Right cardiac atrium (tissue), 5 donors: ENCODE results near the gene UBE2O. TPM values are rescaled to one million over a fixed set of nuclear protein-coding genes. Genes with fewer than 3 reads are reported as not detected.

Source experiments
- ATAC-seq, 2 donors: fragments of 200-7000 bp; cut with Tn5 transposase; one replicate each; pipeline versions ENCODE4 v1.8.0 to v1.9.1; 2020; ENCODE audit warnings: moderate library complexity in 2 of 2, mild to moderate bottlenecking in 1 of 2
- DNase-seq, 3 donors: peaks; one replicate each; pipeline ENCODE4 v3.0.0-alpha.2; 2020
- H3K27ac ChIP-seq: one replicate; pipeline ENCODE4 v1.5.1; 2013; ENCODE audit warnings: mild to moderate bottlenecking, low read length, control low read depth, moderate library complexity
- H3K27me3 ChIP-seq: one replicate; pipeline ENCODE4 v1.6.1; 2013; ENCODE audit not compliant: control insufficient read depth, insufficient read depth
- H3K4me1 ChIP-seq: one replicate; pipeline ENCODE4 v1.6.1; 2013; ENCODE audit warnings: low read length; ENCODE audit not compliant: control insufficient read depth, insufficient read depth
- H3K4me3 ChIP-seq: one replicate; pipeline ENCODE4 v1.5.1; 2013; ENCODE audit warnings: low read length, control low read depth
- H3K9me3 ChIP-seq: one replicate; pipeline ENCODE4 v1.6.1; 2013; ENCODE audit warnings: low read length; ENCODE audit not compliant: control insufficient read depth
- WGBS: extraction: QIAGEN DNeasy Blood & Tissue Kit; methylation state at CpG from one replicate; pipeline ENCODE4 v1.1.7; 2013; 5-methylcytosine and 5-hydroxymethylcytosine counted together
- intact Hi-C, 4 donors: fragments of 100-400 bp; cut with DNase I; formaldehyde crosslinking; loops; one replicate each; pipeline versions ENCODE4 v1.11.0 to v1.14.0; 2022 to 2023
- polyA plus RNA-seq: library from polyadenylated mRNA; stranded (reverse); fragments of 200-250 nt; gene quantifications from one replicate; pipeline ENCODE4 v1.2.3, GENCODE V29; 2013
- total RNA-seq, 4 donors: library from RNA; stranded (reverse); fragmentation: NEBNext Ultra II Directional; extraction: Animal tissue kit (Norgen Biotek cat#: 25700); gene quantifications; one replicate each; pipeline ENCODE4 v1.2.1, GENCODE V29; 2021
- donor health status: healthy with polysubstance abuse.
- donor health status: DM: no; HTN: yes; CAD: no.
- donor health status: DM: no; HTN: no; CAD: no.
- donor health status: DM: no; HTN: yes; CAD: no; lungs with severe emphysema.
- donor health status: DM: yes; HTN: yes; CAD: no.

The UBE2O gene
- total and polyA plus RNA-seq, 5 donors, result 23.0 to 37.3 (median 33.9) TPM

DNA sequence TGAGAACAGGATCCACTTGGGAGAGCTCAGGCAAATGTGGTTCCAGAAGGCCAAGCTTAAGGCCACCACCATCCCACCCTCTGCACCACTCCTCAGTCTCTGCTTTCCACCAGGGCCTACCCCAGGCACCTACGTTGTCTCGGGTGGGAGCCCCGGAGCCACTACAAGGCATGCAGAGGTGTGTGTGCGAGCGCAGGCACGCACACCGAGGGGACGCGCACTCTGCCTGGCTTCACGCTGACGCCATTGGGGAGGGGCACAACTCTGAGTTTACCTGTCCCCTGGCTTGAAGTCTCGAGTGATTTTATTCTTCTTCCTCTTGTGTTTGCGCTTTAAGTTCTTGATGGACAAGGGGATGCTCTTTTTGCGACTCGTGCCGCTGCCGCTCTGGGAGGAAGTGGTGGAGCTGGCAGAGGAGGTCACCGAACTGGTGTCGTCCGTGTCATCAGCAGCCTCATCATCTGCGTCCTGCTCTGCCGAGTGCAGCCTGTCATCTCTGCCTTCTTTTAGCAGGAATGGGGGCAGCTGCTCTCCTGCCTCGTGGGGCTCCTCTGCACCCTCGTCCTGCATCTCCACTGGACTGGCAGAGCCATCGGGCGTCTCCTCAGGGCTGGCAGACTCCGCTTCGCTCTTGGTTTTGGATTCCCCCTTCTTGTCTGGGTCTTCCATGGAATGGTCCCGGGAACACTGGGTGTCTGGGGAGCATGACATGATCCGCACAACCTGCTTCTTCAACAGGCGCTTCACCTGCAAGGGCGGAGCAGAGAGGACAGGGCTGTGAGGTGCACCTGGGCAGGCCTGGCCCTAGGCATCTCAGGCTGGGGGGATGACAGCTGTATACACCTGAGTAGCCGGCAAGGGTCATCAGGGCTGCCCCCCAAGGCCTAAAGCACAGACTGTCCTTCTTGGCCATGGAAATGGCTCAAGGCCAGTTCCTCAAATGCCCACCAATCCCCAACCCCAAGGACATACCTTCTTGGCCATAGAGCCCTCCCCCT, 53.5 kb downstream of the UBE2O start:
- Histone ChIP-seq H3K4me1 (no peaks in the 10 kb centered on the region), H3K27ac (no peak overlapping the region), H3K27me3 (no peaks in the 10 kb centered on the region), H3K9me3 (no peaks in the 10 kb centered on the region), H3K4me3 (no peak overlapping the region)
- ATAC-seq (no peak), DNase-seq (peak in 1 of 3 donors; percentile 52)
- 89% methylated on average over 33 of the region's 33 CpGs for WGBS
- intact Hi-C loops, result loop anchor here (5.0 to 10.0 kb wide), 3 partner anchors 55 to 97 kb away; partner anchors contain the start of genes QRICH2 (in 2 of the 4) and UBE2O (in 1 of the 4)

DNA sequence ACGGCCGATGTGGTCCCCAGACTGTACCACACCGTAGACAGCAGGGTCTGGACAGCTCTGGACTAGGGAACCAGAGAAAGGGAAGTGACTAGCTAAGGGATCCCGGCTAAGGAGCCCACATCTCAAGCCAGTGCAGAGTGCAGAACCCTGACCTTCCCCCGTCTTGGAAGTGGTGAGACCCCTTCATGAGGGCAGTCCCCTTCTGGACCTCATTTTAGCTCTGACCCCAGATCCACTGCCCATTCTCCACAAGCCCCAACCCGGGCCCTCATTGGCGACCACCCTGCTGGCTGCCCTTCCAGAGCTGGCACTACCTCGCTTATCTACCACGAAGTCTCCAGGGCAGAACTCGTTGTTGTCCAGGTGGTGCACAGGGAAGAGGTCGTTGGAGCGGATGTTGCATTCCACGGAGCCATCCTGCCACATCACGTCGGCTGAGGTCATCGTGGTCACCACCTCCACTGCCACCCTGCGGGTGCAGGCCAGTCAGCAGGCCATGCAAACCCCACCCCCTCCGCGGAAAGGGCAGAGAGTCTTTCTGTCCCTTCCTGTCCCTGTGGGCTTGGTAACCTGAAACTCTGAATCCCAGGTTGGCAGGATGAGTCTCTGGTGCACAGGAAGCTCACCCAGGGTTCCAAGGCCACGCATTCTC, 54.3 kb downstream of the UBE2O start:
- H3K9me3 ChIP-seq, result no peaks in the 10 kb centered on the region
- no peak overlapping the region for H3K4me3 ChIP-seq
- H3K4me1 ChIP-seq, result no peaks in the 10 kb centered on the region
- no peaks in the 10 kb centered on the region for H3K27me3 ChIP-seq
- ATAC-seq (peak; percentile 5 to 6), DNase-seq (peak in 1 of 3 donors; percentile 44)
- intact Hi-C loops, result loop anchor here (5.0 kb wide), 2 partner anchors 91 to 96 kb away; partner anchors contain the start of gene QRICH2 (in 2 of the 4)
- WGBS, result 81% methylated on average over 20 of the region's 20 CpGs
- H3K27ac ChIP-seq, result no peak overlapping the region

DNA sequence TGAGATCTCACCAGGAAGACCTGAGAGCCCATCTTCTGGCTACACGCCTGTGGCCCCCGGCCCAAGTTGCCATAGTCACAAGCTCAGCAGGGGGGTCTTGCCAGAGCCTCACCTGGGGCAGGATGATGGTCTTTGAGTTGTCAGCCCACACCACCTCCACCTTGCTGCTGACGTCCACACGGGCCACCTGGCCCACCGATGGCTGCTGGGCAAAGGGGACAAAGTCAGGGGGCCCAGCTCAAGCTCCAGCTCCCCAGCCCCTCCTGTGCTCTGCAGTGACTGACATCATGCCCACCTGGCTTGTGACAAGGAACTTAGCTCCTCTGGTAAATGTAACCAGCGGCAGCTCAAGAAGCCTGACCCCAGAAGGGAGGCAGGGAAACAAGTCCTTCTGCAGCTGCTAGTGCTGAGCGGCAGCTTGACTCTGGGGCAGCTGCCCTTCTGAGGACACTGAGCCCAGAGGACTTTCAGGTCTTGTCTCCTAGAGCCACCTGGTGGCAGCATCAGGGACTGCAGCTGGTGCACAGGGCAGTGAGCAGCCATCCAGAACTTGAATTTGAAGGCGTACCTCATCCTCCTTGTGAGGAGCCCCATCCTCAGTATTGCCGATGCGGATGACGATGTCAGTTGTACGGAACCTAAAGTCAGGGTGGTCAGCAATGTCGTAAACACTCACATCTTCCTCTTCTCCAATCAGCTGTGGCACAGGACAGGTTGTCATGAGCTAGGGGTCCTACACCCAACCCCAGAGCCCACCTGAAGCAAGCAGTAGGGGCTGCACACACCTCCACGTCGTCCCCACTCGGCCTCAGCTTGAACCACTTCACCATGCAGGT, 55.0 kb downstream of the UBE2O start:
- intact Hi-C loops, result loop anchor here (5.0 kb wide), 2 partner anchors 91 to 96 kb away; partner anchors contain the start of gene QRICH2 (in 2 of the 4)
- ATAC-seq (peak; percentile 76 to 77), DNase-seq (peak; percentile 89 to 97 (median 95))
- no peaks in the 10 kb centered on the region for H3K27me3 ChIP-seq
- 50% methylated on average over 16 of the region's 16 CpGs for WGBS
- no peaks in the 10 kb centered on the region for H3K4me1 ChIP-seq
- no peak overlapping the region for H3K4me3 ChIP-seq
- no peaks in the 10 kb centered on the region for H3K9me3 ChIP-seq
- no peak overlapping the region for H3K27ac ChIP-seq

DNA sequence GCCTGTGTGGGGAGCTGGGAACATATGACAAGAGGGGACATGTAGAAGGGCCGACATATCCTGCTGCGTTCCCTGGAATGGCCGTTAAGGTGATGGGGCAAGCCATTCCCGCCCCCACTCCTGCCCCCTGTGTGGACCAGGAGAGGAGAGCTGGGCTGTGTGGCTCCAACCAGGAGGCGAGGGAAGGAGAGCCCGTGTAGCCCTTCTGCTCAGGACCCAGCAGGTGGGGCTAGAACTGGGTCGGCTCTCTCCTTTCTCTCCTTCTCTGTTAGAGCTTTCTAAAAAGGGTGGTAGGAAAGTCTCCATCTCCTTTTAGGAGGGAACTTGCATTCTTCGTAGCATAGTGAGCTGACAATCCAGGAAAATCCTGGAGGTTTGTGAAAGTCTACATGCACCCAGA, 55.8 kb downstream of the UBE2O start:
- no peaks in the 10 kb centered on the region for H3K9me3 ChIP-seq
- WGBS, result 85% methylated on average over 8 of the region's 8 CpGs
- no peaks in the 10 kb centered on the region for H3K27me3 ChIP-seq
- DNase-seq, result peak in 1 of 3 donors; percentile 30
- intact Hi-C loops, result loop anchor here (5.0 kb wide), 2 partner anchors 90 to 95 kb away; partner anchors contain the start of gene QRICH2 (in 2 of the 4)
- H3K4me1 ChIP-seq, result no peaks in the 10 kb centered on the region
- no peak overlapping the region for H3K4me3 ChIP-seq
- no peak overlapping the region for H3K27ac ChIP-seq
- ATAC-seq, result no peak

DNA sequence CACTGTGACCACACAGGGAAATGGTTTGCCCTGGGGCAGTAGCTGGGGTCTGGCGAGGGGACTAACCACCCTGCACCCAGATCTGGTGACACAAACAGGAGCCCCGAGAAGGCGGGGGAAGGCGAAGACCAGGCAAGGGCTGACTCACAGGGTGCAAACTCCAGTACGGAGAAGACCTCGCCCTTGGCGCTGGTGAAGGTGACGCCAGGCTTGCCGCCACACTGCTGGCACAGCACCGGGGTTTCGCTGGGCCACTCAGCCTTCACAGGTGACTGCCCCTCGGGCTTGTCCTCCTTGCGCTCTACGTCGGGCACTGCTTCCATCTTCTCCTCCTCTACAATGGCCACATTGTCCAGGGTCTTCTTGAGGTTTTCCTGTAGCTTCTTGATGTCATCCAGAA, 57.0 kb downstream of the UBE2O start:
- 94% methylated on average over 15 of the region's 15 CpGs for WGBS
- ATAC-seq, result no peak

DNA sequence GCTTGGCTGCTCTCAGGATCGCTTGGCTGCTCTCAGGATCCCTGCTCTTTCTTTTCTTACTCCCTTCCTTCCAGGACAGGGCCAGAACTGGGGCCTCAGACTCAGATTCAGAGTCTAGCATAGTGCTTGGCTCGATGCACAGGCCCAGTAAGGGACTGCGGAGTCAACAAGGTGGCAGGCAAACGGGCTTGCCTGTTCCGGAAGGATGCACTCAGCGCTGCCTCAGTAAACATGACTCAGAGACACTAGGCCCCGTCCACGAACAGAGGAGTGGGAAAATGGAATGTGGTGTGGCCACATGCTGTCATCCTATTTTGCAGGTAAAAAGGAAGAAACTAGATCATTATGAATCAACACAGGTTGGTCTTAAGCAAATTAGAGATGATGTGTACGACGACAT, 58.8 kb downstream of the UBE2O start:
- intact Hi-C loops, result loop anchor here in 1 of 4 donors (5.0 kb wide), 1 partner anchor 82 kb away; no protein-coding TSS in a partner anchor
- Histone ChIP-seq H3K27me3 (no peaks in the 10 kb centered on the region), H3K4me3 (no peak overlapping the region), H3K4me1 (no peaks in the 10 kb centered on the region), H3K27ac (no peak overlapping the region), H3K9me3 (no peaks in the 10 kb centered on the region)
- DNase-seq (peak in 1 of 3 donors; percentile 14), ATAC-seq (no peak)
- 90% methylated on average over 10 of the region's 10 CpGs for WGBS

More for the DNA sequence above, 57.0 kb downstream of the UBE2O start:
- Histone ChIP-seq H3K9me3 (no peaks in the 10 kb centered on the region), H3K4me3 (no peak overlapping the region), H3K27me3 (no peaks in the 10 kb centered on the region), H3K4me1 (no peaks in the 10 kb centered on the region), H3K27ac (no peak overlapping the region)
- DNase-seq, result peak in 2 of 3 donors; percentile 34 to 55
- intact Hi-C loops, result loop anchor here (5.0 kb wide), 2 partner anchors 89 to 94 kb away; partner anchors contain the start of gene QRICH2 (in 2 of the 4)

DNA sequence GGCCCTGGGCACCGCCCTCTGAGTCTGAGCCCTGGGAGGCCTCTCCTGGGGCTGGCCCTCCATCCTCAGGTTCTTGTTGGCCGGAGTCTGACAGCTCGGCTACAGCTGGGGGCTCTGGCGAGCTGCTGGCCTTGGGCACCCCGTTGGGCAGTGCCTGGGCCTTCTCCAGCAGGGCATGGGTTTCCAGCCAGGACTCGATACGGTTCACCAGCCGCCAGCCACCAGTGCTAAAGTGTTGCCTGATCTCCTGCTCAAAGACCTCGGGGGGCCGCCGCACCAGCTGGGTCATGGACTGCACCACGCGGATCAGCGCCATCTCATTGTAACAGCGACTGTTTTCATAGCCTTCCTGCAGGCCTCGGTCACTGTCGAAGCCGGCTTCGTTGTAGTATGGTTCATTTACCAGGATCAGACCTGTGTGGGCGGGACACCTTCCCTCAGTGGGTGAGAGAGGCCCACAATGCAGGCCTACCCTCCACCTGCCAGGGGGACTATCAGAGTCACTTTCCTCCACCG, 61.7 kb downstream of the UBE2O start:
- no peak overlapping the region for H3K27ac ChIP-seq
- H3K9me3 ChIP-seq, result no peaks in the 10 kb centered on the region
- WGBS, result 92% methylated on average over 21 of the region's 21 CpGs
- no peak overlapping the region for H3K4me3 ChIP-seq
- intact Hi-C loops, result loop anchor here in 1 of 4 donors (5.0 kb wide), 1 partner anchor 79 kb away; no protein-coding TSS in a partner anchor
- H3K4me1 ChIP-seq, result no peaks in the 10 kb centered on the region
- DNase-seq (peak in 2 of 3 donors; percentile 51 to 53), ATAC-seq (no peak)
- no peaks in the 10 kb centered on the region for H3K27me3 ChIP-seq

DNA sequence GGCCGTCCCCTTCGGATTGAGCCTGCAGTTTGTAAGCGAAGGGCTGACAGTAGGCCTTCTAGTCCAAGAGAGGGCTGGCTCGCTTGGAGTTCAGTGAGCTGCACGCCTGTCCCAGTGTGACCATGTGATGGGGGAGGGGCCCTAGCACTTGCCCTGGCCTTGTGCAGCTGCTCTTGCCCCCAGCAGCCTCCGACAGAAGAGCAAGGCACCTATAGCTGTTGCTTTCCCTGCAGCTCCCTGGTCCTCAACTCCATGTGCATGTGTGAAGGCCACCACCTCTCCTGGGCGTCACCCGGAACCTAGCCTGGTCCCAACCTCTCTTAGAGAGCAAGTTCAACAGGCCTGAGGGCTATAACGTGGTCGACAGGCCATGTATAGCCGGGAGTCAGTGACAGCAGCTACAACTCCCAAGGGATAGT, 62.9 kb downstream of the UBE2O start:
- Histone ChIP-seq H3K27me3 (no peaks in the 10 kb centered on the region), H3K9me3 (no peaks in the 10 kb centered on the region), H3K4me1 (no peaks in the 10 kb centered on the region), H3K27ac (no peak overlapping the region), H3K4me3 (no peak overlapping the region)
- 69% methylated on average over 11 of the region's 11 CpGs for WGBS
- intact Hi-C loops, result loop anchor here in 1 of 4 donors (5.0 kb wide), 1 partner anchor 78 kb away; no protein-coding TSS in a partner anchor
- no peak for ATAC-seq
- DNase-seq, result peak in 1 of 3 donors; percentile 40

DNA sequence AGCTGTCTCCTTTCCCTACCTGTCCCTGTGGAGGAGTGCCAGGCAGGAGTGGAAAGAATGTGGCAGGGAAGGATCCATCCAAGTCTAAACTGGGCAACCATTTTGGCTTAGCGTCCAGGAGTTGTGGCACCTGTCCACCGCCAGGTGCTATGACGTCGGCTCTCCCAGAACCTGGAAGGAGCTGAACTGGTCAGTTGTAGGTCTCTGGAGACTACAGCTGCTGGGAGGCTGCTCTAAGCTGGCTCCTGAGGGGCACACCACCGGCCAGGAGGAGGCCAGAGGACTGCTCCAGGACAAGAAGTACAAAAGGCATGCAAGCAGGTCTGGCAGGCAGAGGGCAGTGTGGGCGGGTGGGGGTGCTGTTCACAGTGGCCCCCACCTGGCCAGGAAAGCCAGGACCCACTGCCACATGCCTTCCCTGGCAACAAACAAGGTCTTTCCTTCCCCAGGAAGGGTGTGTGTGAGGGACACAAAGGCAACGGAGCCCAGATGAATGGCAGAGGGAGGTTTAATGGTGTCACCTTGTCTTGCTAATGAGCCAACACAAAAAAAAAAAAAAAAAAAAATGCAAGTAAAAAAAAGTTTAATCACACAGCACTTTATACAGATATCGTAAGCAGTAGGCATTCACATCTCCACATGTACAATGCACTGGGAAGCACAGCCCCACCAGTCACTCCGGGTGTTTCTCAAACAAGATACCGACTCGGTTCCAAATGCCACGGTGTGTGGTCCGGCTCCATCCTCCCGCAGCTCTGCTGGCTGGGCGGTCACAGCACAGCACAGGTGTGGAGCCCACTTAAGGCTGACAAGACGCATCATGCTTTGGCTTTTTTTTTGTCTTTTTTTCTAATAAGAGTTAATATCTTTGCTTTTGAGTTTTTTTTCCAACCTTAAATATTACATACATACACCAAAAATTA, 63.7 kb downstream of the UBE2O start:
- no peaks in the 10 kb centered on the region for H3K9me3 ChIP-seq
- H3K4me1 ChIP-seq, result no peaks in the 10 kb centered on the region
- 75% methylated on average over 16 of the region's 16 CpGs for WGBS
- no peak for ATAC-seq
- H3K4me3 ChIP-seq, result no peak overlapping the region
- H3K27ac ChIP-seq, result no peak overlapping the region
- no peaks in the 10 kb centered on the region for H3K27me3 ChIP-seq
- intact Hi-C loops, result no loop called here
- DNase-seq, result no peak
